Psoas muscle (tissue), 8 donors: ENCODE results near the gene MBTPS1. TPM values are rescaled to one million over a fixed set of nuclear protein-coding genes. Genes with fewer than 3 reads are reported as not detected.
A peak's percentile ranks its signal among the peaks of the same experiment; 100 is the strongest.

Experiments
- ATAC-seq, 4 donors: fragments of 200-7000 bp; cut with Tn5 transposase; one replicate each; pipeline ENCODE4 v1.9.1; 2020; ENCODE audit warnings: moderate library complexity in 3 of 4, mild to moderate bottlenecking in 2 of 4
- DNase-seq, 2 donors: peaks; one replicate each; pipeline ENCODE4 v3.0.0-alpha.2; 2020
- H3K27ac ChIP-seq: fragments of 200-600 bp; one replicate; pipeline ENCODE4 v1.8.0; 2022
- H3K27me3 ChIP-seq, 3 donors: fragments of 200-600 bp in 1 of 3; one replicate each; pipeline versions ENCODE4 v1.6.1 to v1.8.0; 2013 to 2022; ENCODE audit warnings: low read length in 2 of 3, mild to moderate bottlenecking in 2 of 3, moderate library complexity in 1 of 3; ENCODE audit not compliant: insufficient read depth in 3 of 3
- H3K36me3 ChIP-seq, 2 donors: fragments of 200-600 bp in 1 of 2; one replicate each; pipeline versions ENCODE4 v1.6.1 to v1.8.0; 2013 to 2022; ENCODE audit warnings: low read depth in 1 of 2, mild to moderate bottlenecking in 1 of 2, moderate library complexity in 1 of 2; ENCODE audit not compliant: insufficient read depth in 1 of 2
- H3K4me1 ChIP-seq: fragments of 200-600 bp; one replicate; pipeline ENCODE4 v1.8.0; 2022
- H3K4me3 ChIP-seq: fragments of 200-600 bp; one replicate; pipeline ENCODE4 v1.8.0; 2022; ENCODE audit warnings: mild to moderate bottlenecking
- H3K9me3 ChIP-seq: fragments of 200-600 bp; one replicate; pipeline ENCODE4 v1.8.0; 2022
- WGBS, 3 donors: extraction: QIAGEN DNeasy Blood & Tissue Kit; methylation state at CpG; one replicate each; pipeline versions ENCODE4 v1.1.6 to v1.1.7; 2013; 5-methylcytosine and 5-hydroxymethylcytosine counted together
- intact Hi-C, 2 donors: fragments of 100-400 bp; cut with DNase I; formaldehyde crosslinking; loops; one replicate each; pipeline versions ENCODE4 v1.11.0 to v1.14.2; 2022
- polyA plus RNA-seq, 3 donors: library from polyadenylated mRNA; stranded (reverse); fragments of 200-250 nt; gene quantifications; one replicate each; pipeline ENCODE4 v1.2.3, GENCODE V29; 2013
- total RNA-seq, 4 donors: library from RNA; stranded (reverse); fragmentation: NEBNext Ultra II Directional in 2 of 4; extraction: Animal tissue kit (Norgen Biotek cat#: 25700) in 2 of 4; gene quantifications; one replicate each; pipeline versions ENCODE4 v1.2.1 to v1.2.4, GENCODE V29; 2021 to 2023
- TF ChIP-seq, protein P1 (sequence below): fragments of 200-600 bp; IDR thresholded peaks from one replicate; pipeline ENCODE4 v1.8.0; 2022; ENCODE audit warnings: antibody characterized with exemption
- donor health status: healthy with polysubstance abuse.
- donor health status: DM: no; HTN: no; CAD: no; lungs with moderate emphysema.
- donor health status: Bipolar disorder and iron deficiency.
- donor health status: healthy.
- donor health status: DM: yes; HTN: yes; CAD: no.
- donor health status: DM: no; HTN: no; CAD: no.
- donor health status: DM: no; HTN: no; CAD: no.
- donor health status: DM: yes; HTN: yes; CAD: no.

The MBTPS1 gene
- total and polyA plus RNA-seq, 7 donors: 18.6 to 31.8 (median 28.8) TPM

GRCh38 chr16:84081446-84081989 is 35.2 kb downstream of the MBTPS1 start:
- no peak for DNase-seq
- intact Hi-C loops: loop anchor here in 1 of 2 donors (5.0 kb wide), 1 partner anchor 106 kb away; the partner anchor contains the start of gene TAF1C

GRCh38 chr16:84080813-84081212 is 35.9 kb downstream of the MBTPS1 start:
- Histone ChIP-seq H3K36me3 (peaks cover 11 to 93% of the 10 kb centered on the region in 2 donors), H3K27ac (peak overlapping the region; percentile 46), H3K9me3 (no peaks in the 10 kb centered on the region), H3K4me3 (no peak overlapping the region), H3K4me1 (peaks cover 10% of the 10 kb centered on the region), H3K27me3 (no peaks in the 10 kb centered on the region)
- TF ChIP-seq, protein P1, sequence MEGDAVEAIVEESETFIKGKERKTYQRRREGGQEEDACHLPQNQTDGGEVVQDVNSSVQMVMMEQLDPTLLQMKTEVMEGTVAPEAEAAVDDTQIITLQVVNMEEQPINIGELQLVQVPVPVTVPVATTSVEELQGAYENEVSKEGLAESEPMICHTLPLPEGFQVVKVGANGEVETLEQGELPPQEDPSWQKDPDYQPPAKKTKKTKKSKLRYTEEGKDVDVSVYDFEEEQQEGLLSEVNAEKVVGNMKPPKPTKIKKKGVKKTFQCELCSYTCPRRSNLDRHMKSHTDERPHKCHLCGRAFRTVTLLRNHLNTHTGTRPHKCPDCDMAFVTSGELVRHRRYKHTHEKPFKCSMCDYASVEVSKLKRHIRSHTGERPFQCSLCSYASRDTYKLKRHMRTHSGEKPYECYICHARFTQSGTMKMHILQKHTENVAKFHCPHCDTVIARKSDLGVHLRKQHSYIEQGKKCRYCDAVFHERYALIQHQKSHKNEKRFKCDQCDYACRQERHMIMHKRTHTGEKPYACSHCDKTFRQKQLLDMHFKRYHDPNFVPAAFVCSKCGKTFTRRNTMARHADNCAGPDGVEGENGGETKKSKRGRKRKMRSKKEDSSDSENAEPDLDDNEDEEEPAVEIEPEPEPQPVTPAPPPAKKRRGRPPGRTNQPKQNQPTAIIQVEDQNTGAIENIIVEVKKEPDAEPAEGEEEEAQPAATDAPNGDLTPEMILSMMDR: no peak
- intact Hi-C loops: loop anchor here in 1 of 2 donors (5.0 kb wide), 1 partner anchor 106 kb away; the partner anchor contains the start of gene TAF1C
- peak in 1 of 4 donors; percentile 15 for ATAC-seq
- DNase-seq: no peak
- WGBS, 3 donors: 61 to 72% (median 62%) methylated on average over 6 of the region's 6 CpGs

More at GRCh38 chr16:84081446-84081989, 35.2 kb downstream of the MBTPS1 start:
- Histone ChIP-seq H3K36me3 (peaks cover 16 to 93% of the 10 kb centered on the region in 2 donors), H3K27ac (no peak overlapping the region), H3K4me1 (peaks cover 10% of the 10 kb centered on the region), H3K9me3 (no peaks in the 10 kb centered on the region), H3K4me3 (no peak overlapping the region), H3K27me3 (no peaks in the 10 kb centered on the region)
- ATAC-seq: no peak
- TF ChIP-seq, protein P1: no peak
- 85 to 88% (median 85%) methylated on average over 14 of the region's 14 CpGs for WGBS, 3 donors

- peak overlapping the region; percentile 46 for H3K27ac ChIP-seq
- WGBS, 3 donors: 55 to 65% (median 57%) methylated on average over 8 of the region's 8 CpGs
- H3K9me3 ChIP-seq: no peaks in the 10 kb centered on the region
- peaks cover 10% of the 10 kb centered on the region for H3K4me1 ChIP-seq
- DNase-seq (peak; percentile 48 to 76), ATAC-seq (peak; percentile 87 to 94 (median 91))
- H3K27me3 ChIP-seq: no peaks in the 10 kb centered on the region
- intact Hi-C loops: loop anchor here in 1 of 2 donors (5.0 kb wide), 1 partner anchor 107 kb away; the partner anchor contains the start of gene TAF1C
- H3K4me3 ChIP-seq: no peak overlapping the region
- TF ChIP-seq, protein P1: no peak
- H3K36me3 ChIP-seq: peaks cover 10 to 94% of the 10 kb centered on the region in 2 donors
Measured at GRCh38 chr16:84080378-84080777, 36.4 kb downstream of the MBTPS1 start.

DNA sequence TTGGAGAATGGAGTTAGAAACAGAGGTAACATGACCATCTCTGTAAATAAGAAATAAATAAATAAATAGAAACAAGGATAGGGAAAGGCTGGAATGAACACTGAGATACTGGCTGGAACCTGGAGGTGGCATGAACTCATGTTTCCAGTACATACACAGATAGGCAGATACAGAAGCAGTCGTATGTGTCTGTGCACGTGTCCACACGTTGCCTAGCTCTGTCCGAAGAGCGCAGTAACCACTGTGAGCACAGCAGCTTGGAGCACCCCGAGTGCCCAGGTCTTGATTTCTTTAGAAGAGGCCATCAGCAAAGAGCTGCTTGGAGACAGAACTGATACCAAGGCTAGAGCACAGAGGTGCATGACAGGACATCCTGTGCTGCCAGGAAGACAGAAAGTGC is 37.1 kb downstream of the MBTPS1 start:
- no peak for DNase-seq
- H3K27ac ChIP-seq: no peak overlapping the region
- H3K4me1 ChIP-seq: peaks cover 10% of the 10 kb centered on the region

More for the DNA sequence above, 37.1 kb downstream of the MBTPS1 start:
- WGBS, 3 donors: 83 to 96% (median 83%) methylated on average over 6 of the region's 6 CpGs
- ATAC-seq: peak in 2 of 4 donors; percentile 20 to 26
- intact Hi-C loops: loop anchor here in 1 of 2 donors (5.0 kb wide), 1 partner anchor 108 kb away; the partner anchor contains the start of gene TAF1C
- Histone ChIP-seq H3K4me3 (no peak overlapping the region), H3K36me3 (peaks cover 10 to 96% of the 10 kb centered on the region in 2 donors), H3K27me3 (no peaks in the 10 kb centered on the region), H3K9me3 (no peaks in the 10 kb centered on the region)
- TF ChIP-seq, protein P1: no peak
